Sigmoid colon (tissue), 4 donors: Measurements from ENCODE around the gene NETO2.

Experiments used
- CTCF ChIP-seq, 4 experiments: fragments of 450-650 bp in 3 of 4; fragments of 200-600 bp in 1 of 4; IDR thresholded peaks; one replicate each; pipeline ENCODE4 v1.5.1; 2016 to 2019; ENCODE audit warnings: antibody characterized with exemption in 4 of 4, mild to moderate bottlenecking in 3 of 4, moderate library complexity in 2 of 4
- EP300 ChIP-seq, 4 donors: sonication (generic); formaldehyde crosslinking; IDR thresholded peaks; one replicate each; pipeline ENCODE4 v1.6.1; 2017; ENCODE audit warnings: antibody characterized with exemption in 4 of 4
- POLR2A ChIP-seq, 2 donors: fragments of 450-650 bp; IDR thresholded peaks; one replicate each; pipeline ENCODE4 v1.6.1; 2016; ENCODE audit warnings: antibody characterized with exemption in 2 of 2, mild to moderate bottlenecking in 2 of 2, moderate library complexity in 2 of 2

DNA sequence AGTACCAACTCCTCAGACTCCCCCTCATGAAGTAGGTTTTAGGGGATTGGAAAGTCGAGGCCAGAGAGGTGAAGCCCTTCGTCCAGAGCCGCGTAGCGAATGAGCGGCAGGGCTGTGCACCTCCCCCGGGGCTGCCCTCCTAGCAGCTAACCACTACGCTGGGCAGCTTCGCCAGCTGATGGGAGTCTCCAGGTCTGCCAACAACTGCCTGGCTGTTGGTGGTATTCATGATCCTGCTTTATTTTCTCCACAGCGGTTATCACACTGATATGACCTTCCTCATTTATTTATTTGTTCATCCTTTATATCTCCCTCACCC lies 773 bp upstream of the NETO2 start:
- TF ChIP-seq EP300 (IDR thresholded peaks at IDR 0.05): no peak
- no peak for TF ChIP-seq POLR2A (IDR thresholded peaks at IDR 0.05)
- peak in 1 of 4 experiments; percentile 4 for TF ChIP-seq CTCF (IDR thresholded peaks at IDR 0.05)
